Chondrocyte (in vitro differentiated cells): ENCODE data around the gene MYO18B. TPM values are rescaled to one million over a fixed set of nuclear protein-coding genes. Genes with fewer than 3 reads are reported as not detected.

Experiments used
- DNase-seq: peaks from one replicate; pipeline ENCODE4 v3.0.0; 2021; ENCODE audit warnings: mixed read lengths, low spot score
- H3K27ac Mint-ChIP-seq: one replicate; pipeline ENCODE4 v1.8.0; 2021; ENCODE audit warnings: mild to moderate bottlenecking, moderate library complexity, mixed read lengths; ENCODE audit not compliant: unreplicated experiment
- H3K27me3 Mint-ChIP-seq: 2 replicates; pipeline ENCODE4 v1.8.0; 2021; ENCODE audit warnings: low read depth, mixed read lengths
- H3K36me3 Mint-ChIP-seq: 2 replicates; pipeline ENCODE4 v1.8.0; 2021; ENCODE audit warnings: low read depth, mixed read lengths
- H3K4me1 Mint-ChIP-seq: 2 replicates; pipeline ENCODE4 v1.8.0; 2021; ENCODE audit warnings: low read depth, mild to moderate bottlenecking, mixed read lengths
- H3K4me3 Mint-ChIP-seq: one replicate; pipeline ENCODE4 v1.8.0; 2021; ENCODE audit warnings: mild to moderate bottlenecking, moderate library complexity, mixed read lengths; ENCODE audit not compliant: unreplicated experiment
- H3K9me3 Mint-ChIP-seq: 2 replicates; pipeline ENCODE4 v1.8.0; 2021; ENCODE audit warnings: low read depth, mixed read lengths
- total RNA-seq: library from RNA; stranded (reverse); gene quantifications from 3 replicates; pipeline ENCODE4 v1.2.1, GENCODE V29; 2021
- TF ChIP-seq, protein P1 (sequence below): fragments of 200-600 bp; sonication (generic); IDR thresholded peaks from 2 replicates; pipeline ENCODE4 v1.5.0; 2021; ENCODE audit warnings: antibody characterized with exemption, mild to moderate bottlenecking, moderate library complexity

The MYO18B gene
- total RNA-seq, 1 donor from 2014 or later, result 0.20 TPM

DNA sequence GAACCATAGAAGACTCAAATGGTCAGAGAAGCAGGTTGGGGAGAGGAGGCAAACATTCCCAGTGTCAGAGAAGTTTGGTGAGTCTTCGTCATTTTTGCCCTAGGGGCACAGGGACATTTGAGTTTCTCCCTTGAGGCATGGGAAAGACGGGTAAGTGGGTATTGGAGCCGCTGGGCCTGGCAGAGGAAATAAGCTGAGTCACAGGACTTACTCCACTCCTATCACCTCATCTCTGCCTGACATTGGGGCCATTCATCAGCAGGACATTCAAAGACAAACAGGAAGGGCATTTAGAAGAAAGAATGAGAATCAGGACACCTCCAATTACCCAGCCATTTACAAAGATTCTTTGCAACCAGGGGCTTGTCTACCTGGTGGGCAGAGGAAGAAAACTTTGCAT, 326.6 kb downstream of the MYO18B start:
- H3K4me3 Mint-ChIP-seq, result no peak overlapping the region
- no peaks in the 10 kb centered on the region for H3K9me3 Mint-ChIP-seq
- H3K4me1 Mint-ChIP-seq, result no peaks in the 10 kb centered on the region
- TF ChIP-seq, protein P1, sequence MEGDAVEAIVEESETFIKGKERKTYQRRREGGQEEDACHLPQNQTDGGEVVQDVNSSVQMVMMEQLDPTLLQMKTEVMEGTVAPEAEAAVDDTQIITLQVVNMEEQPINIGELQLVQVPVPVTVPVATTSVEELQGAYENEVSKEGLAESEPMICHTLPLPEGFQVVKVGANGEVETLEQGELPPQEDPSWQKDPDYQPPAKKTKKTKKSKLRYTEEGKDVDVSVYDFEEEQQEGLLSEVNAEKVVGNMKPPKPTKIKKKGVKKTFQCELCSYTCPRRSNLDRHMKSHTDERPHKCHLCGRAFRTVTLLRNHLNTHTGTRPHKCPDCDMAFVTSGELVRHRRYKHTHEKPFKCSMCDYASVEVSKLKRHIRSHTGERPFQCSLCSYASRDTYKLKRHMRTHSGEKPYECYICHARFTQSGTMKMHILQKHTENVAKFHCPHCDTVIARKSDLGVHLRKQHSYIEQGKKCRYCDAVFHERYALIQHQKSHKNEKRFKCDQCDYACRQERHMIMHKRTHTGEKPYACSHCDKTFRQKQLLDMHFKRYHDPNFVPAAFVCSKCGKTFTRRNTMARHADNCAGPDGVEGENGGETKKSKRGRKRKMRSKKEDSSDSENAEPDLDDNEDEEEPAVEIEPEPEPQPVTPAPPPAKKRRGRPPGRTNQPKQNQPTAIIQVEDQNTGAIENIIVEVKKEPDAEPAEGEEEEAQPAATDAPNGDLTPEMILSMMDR, result no peak
- no peaks in the 10 kb centered on the region for H3K36me3 Mint-ChIP-seq
- peaks cover 11% of the 10 kb centered on the region for H3K27me3 Mint-ChIP-seq
- no peak overlapping the region for H3K27ac Mint-ChIP-seq
- DNase-seq, result no peak

DNA sequence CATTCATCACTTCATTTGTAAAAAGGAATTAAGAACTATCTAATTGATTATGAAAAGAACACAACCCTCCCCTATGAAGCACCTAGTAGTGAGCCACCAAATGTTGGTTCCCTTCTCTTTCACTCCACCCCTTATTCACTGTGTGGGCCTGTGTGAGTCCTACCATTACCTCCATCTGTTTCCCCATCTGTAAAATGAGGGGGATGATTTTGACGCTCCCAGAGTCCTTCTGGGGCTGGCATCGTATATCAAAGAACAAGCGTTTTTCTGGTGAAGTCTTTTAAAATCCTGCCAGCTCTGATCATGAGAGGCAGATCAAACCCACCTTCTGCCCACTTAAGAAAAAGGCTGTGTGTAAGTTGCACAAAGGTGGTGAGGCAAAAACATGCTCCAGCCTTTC, 330.6 kb downstream of the MYO18B start:
- Mint-ChIP-seq H3K36me3 (no peaks in the 10 kb centered on the region), H3K9me3 (no peaks in the 10 kb centered on the region), H3K27me3 (peaks cover 6% of the 10 kb centered on the region), H3K4me3 (no peak overlapping the region), H3K4me1 (no peaks in the 10 kb centered on the region), H3K27ac (no peak overlapping the region)
- TF ChIP-seq, protein P1, result no peak
- no peak for DNase-seq

- Mint-ChIP-seq H3K27ac (no peak overlapping the region), H3K27me3 (no peaks in the 10 kb centered on the region)
These were observed 333.3 kb downstream of the MYO18B start for GRCh38 chr22:26075251-26075650.

GRCh38 chr22:26079009-26079408, 337.0 kb downstream of the MYO18B start:
- Mint-ChIP-seq H3K9me3 (no peaks in the 10 kb centered on the region), H3K27me3 (no peaks in the 10 kb centered on the region), H3K4me1 (no peaks in the 10 kb centered on the region), H3K36me3 (no peaks in the 10 kb centered on the region), H3K27ac (no peak overlapping the region), H3K4me3 (no peak overlapping the region)
- DNase-seq, result no peak
- TF ChIP-seq, protein P1, result no peak

More at GRCh38 chr22:26075251-26075650, 333.3 kb downstream of the MYO18B start:
- TF ChIP-seq, protein P1, result no peak
- Mint-ChIP-seq H3K4me1 (no peaks in the 10 kb centered on the region), H3K4me3 (no peak overlapping the region), H3K36me3 (no peaks in the 10 kb centered on the region), H3K9me3 (no peaks in the 10 kb centered on the region)
- DNase-seq, result no peak

Other genes starting within 250 kb of the MYO18B start
- gene GRK3, start 177.5 kb upstream of the MYO18B start, total RNA-seq, result 2.0 to 3.6 TPM (median 2.4 TPM) in 3 replicates